Suprapubic skin (tissue), 4 donors: Measurements from ENCODE around the gene SSX2IP. TPM values are rescaled to one million over a fixed set of nuclear protein-coding genes. Genes with fewer than 3 reads are reported as not detected.

Experiments
- DNase-seq, 2 donors: peaks; one replicate each; pipeline ENCODE4 v3.0.0-alpha.2; 2019; ENCODE audit warnings: low spot score in 2 of 2
- H3K27ac ChIP-seq: fragments of 200-600 bp; sonication (generic); one replicate; pipeline ENCODE4 v1.5.1; 2019
- H3K27me3 ChIP-seq: fragments of 200-600 bp; sonication (generic); one replicate; pipeline ENCODE4 v1.5.1; 2019
- H3K36me3 ChIP-seq: fragments of 200-600 bp; sonication (generic); one replicate; pipeline ENCODE4 v1.5.1; 2019
- H3K4me1 ChIP-seq: fragments of 200-600 bp; sonication (generic); one replicate; pipeline ENCODE4 v1.5.1; 2019
- H3K4me3 ChIP-seq: fragments of 200-600 bp; sonication (generic); one replicate; pipeline ENCODE4 v1.5.1; 2019; ENCODE audit warnings: mild to moderate bottlenecking
- H3K9me3 ChIP-seq: fragments of 200-600 bp; sonication (generic); one replicate; pipeline ENCODE4 v1.5.1; 2019
- EP300 ChIP-seq: sonication (generic); formaldehyde crosslinking; IDR thresholded peaks from one replicate; pipeline ENCODE4 v1.6.1; 2017; ENCODE audit warnings: antibody characterized with exemption
- POLR2A ChIP-seq, 2 donors: fragments of 450-650 bp; IDR thresholded peaks; one replicate each; pipeline ENCODE4 v1.6.1; 2017; ENCODE audit warnings: antibody characterized with exemption in 2 of 2, mild to moderate bottlenecking in 2 of 2, moderate library complexity in 2 of 2
- POLR2AphosphoS5 ChIP-seq, 3 donors: sonication (generic); formaldehyde crosslinking; IDR thresholded peaks; one replicate each; pipeline ENCODE4 v1.6.1; 2017; ENCODE audit warnings: antibody characterized with exemption in 3 of 3
- WGBS: methylation state at CpG from one replicate; pipeline ENCODE4 v1.1.5; 2018; 5-methylcytosine and 5-hydroxymethylcytosine counted together
- total RNA-seq, 4 donors: library from RNA; depleted of rRNA; stranded (reverse); fragments of >200 nt; gene quantifications; one replicate each; pipeline ENCODE4 v1.1.0, GENCODE V29; 2016
- TF ChIP-seq, protein P1 (sequence below), 2 donors: fragments of 200-600 bp in 1 of 2; fragments of 450-650 bp in 1 of 2; sonication (generic) in 1 of 2; IDR thresholded peaks; one replicate each; pipeline ENCODE4 v1.5.1; 2016 to 2019; ENCODE audit warnings: antibody characterized with exemption in 2 of 2, mild to moderate bottlenecking in 1 of 2, moderate library complexity in 1 of 2

The SSX2IP gene
- total RNA-seq, 4 donors from 2014 or later = 6.1 to 12.8 (median 9.4) TPM

DNA sequence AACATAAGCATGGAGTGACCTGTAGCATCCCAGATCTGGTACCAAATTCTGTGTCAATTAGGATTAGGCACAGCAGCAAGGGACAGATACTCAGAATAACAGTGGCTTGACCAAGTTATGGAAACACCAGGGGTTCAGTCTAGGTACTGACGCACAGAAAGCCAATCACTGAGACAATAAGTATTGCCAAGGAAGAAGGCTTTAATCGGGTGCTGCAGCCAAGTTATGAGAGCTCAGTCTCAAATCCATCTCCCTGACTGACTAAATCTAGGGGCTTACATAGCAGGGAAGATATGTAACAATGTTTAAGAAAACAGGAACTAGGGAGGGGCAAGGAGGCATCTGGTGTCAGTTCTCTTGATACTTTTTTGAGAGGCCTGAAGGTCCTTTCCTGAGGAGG lies 76.4 kb downstream of the SSX2IP start:
- Histone ChIP-seq H3K4me3 (no peak overlapping the region), H3K9me3 (no peaks in the 10 kb centered on the region), H3K27me3 (no peaks in the 10 kb centered on the region), H3K4me1 (no peaks in the 10 kb centered on the region), H3K27ac (no peak overlapping the region), H3K36me3 (no peaks in the 10 kb centered on the region)
- 90% methylated on average over 2 of the region's 2 CpGs for WGBS
- no peak for DNase-seq
- no peak for TF ChIP-seq EP300
- TF ChIP-seq POLR2AphosphoS5 (IDR thresholded peaks at IDR 0.05) = no peak

DNA sequence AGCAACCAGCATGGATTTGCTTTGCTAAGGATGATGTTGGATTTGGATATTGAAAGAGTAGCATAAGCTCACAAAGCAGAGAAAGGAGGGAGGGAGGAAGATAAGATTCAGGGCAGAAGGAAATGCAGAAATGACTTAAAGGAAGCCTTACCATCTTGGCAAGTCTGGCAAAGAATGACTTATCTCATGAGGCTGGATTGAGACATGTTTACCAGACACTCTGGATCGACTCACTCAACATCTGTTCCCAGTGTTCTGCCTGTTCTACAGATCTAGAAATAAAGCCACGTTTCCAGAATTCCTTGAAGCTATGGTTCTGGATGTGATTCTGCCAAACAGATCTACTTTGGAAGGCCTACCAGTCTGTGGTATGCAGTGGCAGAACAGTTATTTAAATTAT lies 77.2 kb downstream of the SSX2IP start:
- Histone ChIP-seq H3K27me3 (no peaks in the 10 kb centered on the region), H3K4me3 (no peak overlapping the region), H3K4me1 (no peaks in the 10 kb centered on the region), H3K9me3 (no peaks in the 10 kb centered on the region), H3K27ac (no peak overlapping the region), H3K36me3 (no peaks in the 10 kb centered on the region)
- no peak for DNase-seq
- 55% methylated on average over 2 of the region's 2 CpGs for WGBS
- TF ChIP-seq POLR2A (IDR thresholded peaks at IDR 0.05) = no peak

DNA sequence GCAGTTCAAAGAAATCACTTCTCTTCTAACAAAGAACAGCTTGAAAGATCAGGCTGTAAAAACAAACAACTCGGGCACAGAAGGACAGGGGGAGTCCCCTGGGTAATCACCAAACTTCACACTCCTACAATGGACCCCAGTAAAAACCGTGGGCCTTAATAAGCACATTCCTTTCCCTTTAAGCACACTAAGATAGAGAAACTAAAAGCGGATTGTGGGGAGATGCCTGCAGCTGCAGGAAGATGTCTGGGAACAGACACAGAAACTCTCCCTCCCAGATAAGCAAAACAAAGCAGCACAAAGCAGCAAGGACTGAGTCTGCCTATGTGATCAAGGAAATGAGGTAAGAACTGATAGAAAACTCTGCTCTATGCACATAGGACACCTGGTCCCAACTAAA lies 78.5 kb downstream of the SSX2IP start:
- Histone ChIP-seq H3K9me3 (no peaks in the 10 kb centered on the region), H3K36me3 (no peaks in the 10 kb centered on the region), H3K27me3 (no peaks in the 10 kb centered on the region), H3K4me1 (no peaks in the 10 kb centered on the region), H3K27ac (no peak overlapping the region), H3K4me3 (no peak overlapping the region)
- TF ChIP-seq POLR2AphosphoS5 (IDR thresholded peaks at IDR 0.05) (no peak), EP300 (no peak), POLR2A (IDR thresholded peaks at IDR 0.05) (no peak)
- TF ChIP-seq, protein P1, sequence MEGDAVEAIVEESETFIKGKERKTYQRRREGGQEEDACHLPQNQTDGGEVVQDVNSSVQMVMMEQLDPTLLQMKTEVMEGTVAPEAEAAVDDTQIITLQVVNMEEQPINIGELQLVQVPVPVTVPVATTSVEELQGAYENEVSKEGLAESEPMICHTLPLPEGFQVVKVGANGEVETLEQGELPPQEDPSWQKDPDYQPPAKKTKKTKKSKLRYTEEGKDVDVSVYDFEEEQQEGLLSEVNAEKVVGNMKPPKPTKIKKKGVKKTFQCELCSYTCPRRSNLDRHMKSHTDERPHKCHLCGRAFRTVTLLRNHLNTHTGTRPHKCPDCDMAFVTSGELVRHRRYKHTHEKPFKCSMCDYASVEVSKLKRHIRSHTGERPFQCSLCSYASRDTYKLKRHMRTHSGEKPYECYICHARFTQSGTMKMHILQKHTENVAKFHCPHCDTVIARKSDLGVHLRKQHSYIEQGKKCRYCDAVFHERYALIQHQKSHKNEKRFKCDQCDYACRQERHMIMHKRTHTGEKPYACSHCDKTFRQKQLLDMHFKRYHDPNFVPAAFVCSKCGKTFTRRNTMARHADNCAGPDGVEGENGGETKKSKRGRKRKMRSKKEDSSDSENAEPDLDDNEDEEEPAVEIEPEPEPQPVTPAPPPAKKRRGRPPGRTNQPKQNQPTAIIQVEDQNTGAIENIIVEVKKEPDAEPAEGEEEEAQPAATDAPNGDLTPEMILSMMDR (IDR thresholded peaks at IDR 0.05) = no peak
- no peak for DNase-seq
- 34% methylated on average over 3 of the region's 3 CpGs for WGBS

DNA sequence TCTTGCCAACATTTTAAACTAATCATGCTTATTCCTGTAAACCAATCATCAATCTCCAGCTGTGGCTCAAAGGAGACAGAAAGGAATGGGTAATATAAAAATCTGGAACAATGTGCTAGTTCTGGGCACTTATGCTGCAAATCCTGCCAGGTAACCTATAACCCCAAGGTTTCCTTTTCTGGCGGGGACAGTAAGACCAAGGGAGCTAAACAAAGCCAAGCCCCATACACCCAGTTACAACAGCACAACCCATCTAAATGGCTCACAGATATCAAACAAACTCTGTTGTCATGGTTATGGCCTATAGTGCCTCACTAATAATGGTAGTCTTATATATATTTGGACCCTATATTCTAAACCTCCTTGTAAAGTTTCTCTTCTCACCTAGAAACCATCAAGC lies 79.2 kb downstream of the SSX2IP start:
- Histone ChIP-seq H3K9me3 (no peaks in the 10 kb centered on the region), H3K4me1 (no peaks in the 10 kb centered on the region), H3K4me3 (no peak overlapping the region), H3K27ac (no peak overlapping the region), H3K27me3 (no peaks in the 10 kb centered on the region), H3K36me3 (no peaks in the 10 kb centered on the region)
- no peak for DNase-seq
- TF ChIP-seq EP300 (no peak), POLR2A (IDR thresholded peaks at IDR 0.05) (no peak), POLR2AphosphoS5 (IDR thresholded peaks at IDR 0.05) (no peak)
- TF ChIP-seq, protein P1 (IDR thresholded peaks at IDR 0.05) = no peak
- WGBS = 67% methylated on average over 1 of the region's 1 CpG

DNA sequence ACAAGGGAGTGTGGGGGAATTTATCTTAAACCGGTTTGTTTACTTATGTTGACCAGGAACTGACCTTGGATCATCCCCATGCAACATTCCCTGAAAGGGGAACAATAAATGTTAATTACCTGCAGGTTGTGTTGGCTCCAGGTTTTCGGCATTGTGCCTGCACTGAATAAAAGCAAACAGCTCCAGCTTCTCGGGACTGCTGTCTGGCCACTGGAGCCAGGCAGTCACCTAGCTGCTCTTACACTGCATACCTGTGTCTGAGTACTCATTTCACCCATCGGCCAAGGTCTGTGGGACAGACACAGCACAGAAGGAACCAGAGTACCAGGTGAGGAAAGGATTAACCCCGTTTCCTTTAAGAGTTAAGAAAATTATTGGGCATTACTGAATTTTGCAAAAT lies 83.3 kb downstream of the SSX2IP start:
- 84% methylated on average over 5 of the region's 5 CpGs for WGBS
- TF ChIP-seq POLR2A (IDR thresholded peaks at IDR 0.05) (no peak), POLR2AphosphoS5 (IDR thresholded peaks at IDR 0.05) (no peak), EP300 (no peak)
- TF ChIP-seq, protein P1 (IDR thresholded peaks at IDR 0.05) = no peak
- no peak overlapping the region for H3K4me3 ChIP-seq
- no peak for DNase-seq
- no peaks in the 10 kb centered on the region for H3K36me3 ChIP-seq
- no peak overlapping the region for H3K27ac ChIP-seq
- H3K27me3 ChIP-seq = no peaks in the 10 kb centered on the region
- no peaks in the 10 kb centered on the region for H3K9me3 ChIP-seq
- peaks cover 17% of the 10 kb centered on the region for H3K4me1 ChIP-seq

DNA sequence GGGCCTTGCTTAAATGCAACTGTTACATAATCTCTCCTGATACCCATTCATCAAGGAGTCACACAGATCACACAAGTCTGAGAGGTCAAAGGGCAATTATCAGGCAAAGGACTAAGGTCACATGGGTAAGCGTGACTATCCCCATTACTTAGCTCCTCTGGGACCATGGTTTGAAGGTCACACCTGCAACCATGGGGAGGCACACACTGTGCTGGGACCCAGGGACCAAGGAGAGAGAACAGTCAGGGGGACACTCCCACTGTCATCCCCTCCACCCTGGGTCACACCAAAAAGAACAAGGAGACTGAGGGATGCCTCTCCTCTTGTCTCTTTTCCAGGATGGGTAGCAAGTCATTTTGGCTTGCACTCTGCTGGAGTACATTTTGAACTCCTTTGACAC lies 85.1 kb downstream of the SSX2IP start:
- Histone ChIP-seq H3K27ac (no peak overlapping the region), H3K9me3 (no peaks in the 10 kb centered on the region), H3K36me3 (no peaks in the 10 kb centered on the region), H3K4me1 (peaks cover 17% of the 10 kb centered on the region), H3K27me3 (no peaks in the 10 kb centered on the region), H3K4me3 (no peak overlapping the region)
- no peak for DNase-seq
- TF ChIP-seq, protein P1 (IDR thresholded peaks at IDR 0.05) = no peak
- TF ChIP-seq EP300 = no peak
- TF ChIP-seq POLR2AphosphoS5 (IDR thresholded peaks at IDR 0.05) = no peak
- no peak for TF ChIP-seq POLR2A (IDR thresholded peaks at IDR 0.05)
- 100% methylated on average over 1 of the region's 1 CpG for WGBS
